Pancreas (tissue), 10 donors: ENCODE measurements around the gene CNIH2. TPM values are rescaled to one million over a fixed set of nuclear protein-coding genes. Genes with fewer than 3 reads are reported as not detected.
"Not testable (repeated sequence)": the region's sequence is repeated elsewhere in the genome, so short reads cannot be mapped to it uniquely, and the experiment has no call there.

Experiments
- ATAC-seq, 4 donors: fragments of 200-7000 bp; cut with Tn5 transposase; one replicate each; pipeline versions ENCODE4 v1.8.0 to v1.9.1; 2020; ENCODE audit warnings: mild to moderate bottlenecking in 4 of 4, moderate library complexity in 4 of 4
- DNase-seq, 6 donors: peaks; one replicate each; pipeline ENCODE4 v3.0.0-alpha.2; 2020
- FAIRE-seq: peaks from 2 replicates; lab custom pipeline; 2012; peaks lifted over from hg19 to GRCh38; lab: Jason Lieb, UNC
- H3K27ac ChIP-seq, 4 donors: fragments of 200-600 bp; sonication (generic); 1 replicate in 3 of 4; 2 replicates in 1 of 4; pipeline versions ENCODE4 v1.5.0 to v1.8.0; 2020
- H3K27me3 ChIP-seq, 4 donors: fragments of 200-600 bp; one replicate each; pipeline ENCODE4 v1.8.0; 2021
- H3K36me3 ChIP-seq, 3 donors: fragments of 200-600 bp; sonication (generic) in 1 of 3; one replicate each; pipeline versions ENCODE4 v1.5.0 to v1.8.0; 2020 to 2021
- H3K4me1 ChIP-seq, 3 donors: fragments of 200-600 bp; one replicate each; pipeline ENCODE4 v1.8.0; 2021
- H3K4me3 ChIP-seq, 4 donors: fragments of 200-600 bp; sonication (generic) in 2 of 4; one replicate each; pipeline versions ENCODE4 v1.5.0 to v1.8.0; 2020 to 2021
- H3K9me3 ChIP-seq, 4 donors: fragments of 200-600 bp; one replicate each; pipeline ENCODE4 v1.8.0; 2021
- WGBS, 2 donors: extraction: QIAGEN DNeasy Blood & Tissue Kit; methylation state at CpG; one replicate each; pipeline ENCODE4 v1.1.7; 2013; 5-methylcytosine and 5-hydroxymethylcytosine counted together
- intact Hi-C, 3 donors: fragments of 100-400 bp; cut with DNase I; formaldehyde crosslinking; loops; one replicate each; pipeline versions ENCODE4 v1.11.1 to v1.14.2; 2022
- polyA plus RNA-seq, 2 donors: library from polyadenylated mRNA; stranded (reverse); fragments of 200-250 nt; gene quantifications; one replicate each; pipeline ENCODE4 v1.2.3, GENCODE V29; 2013
- total RNA-seq, 6 donors: library from RNA; stranded (reverse); fragmentation: NEBNext Ultra II Directional in 4 of 6; extraction: Animal tissue kit (Norgen Biotek cat#: 25700) in 4 of 6; gene quantifications; one replicate each; pipeline versions ENCODE4 v1.2.1 to v1.2.4, GENCODE V29; 2021 to 2023
- TF ChIP-seq, protein P1 (sequence below), 4 donors: fragments of 200-600 bp; sonication (generic) in 3 of 4; IDR thresholded peaks; one replicate each; pipeline versions ENCODE4 v1.5.0 to v1.8.0; 2021; ENCODE audit warnings: antibody characterized with exemption in 4 of 4
- donor health status: healthy with polysubstance abuse.
- donor health status: DM: no; HTN: no; CAD: no; lungs with moderate emphysema.
- donor health status: DM: no; HTN: no; CAD: no.
- donor health status: control.
- donor health status: control.
- donor health status: Bipolar disorder and iron deficiency.
- donor health status: DM: yes; HTN: yes; CAD: no.
- donor health status: DM: no; HTN: no; CAD: no.
- donor health status: DM: no; HTN: no; CAD: no.
- donor health status: DM: yes; HTN: yes; CAD: no.

The CNIH2 gene
- total and polyA plus RNA-seq, 8 donors: 0.83 to 34.3 (median 3.8) TPM

DNA sequence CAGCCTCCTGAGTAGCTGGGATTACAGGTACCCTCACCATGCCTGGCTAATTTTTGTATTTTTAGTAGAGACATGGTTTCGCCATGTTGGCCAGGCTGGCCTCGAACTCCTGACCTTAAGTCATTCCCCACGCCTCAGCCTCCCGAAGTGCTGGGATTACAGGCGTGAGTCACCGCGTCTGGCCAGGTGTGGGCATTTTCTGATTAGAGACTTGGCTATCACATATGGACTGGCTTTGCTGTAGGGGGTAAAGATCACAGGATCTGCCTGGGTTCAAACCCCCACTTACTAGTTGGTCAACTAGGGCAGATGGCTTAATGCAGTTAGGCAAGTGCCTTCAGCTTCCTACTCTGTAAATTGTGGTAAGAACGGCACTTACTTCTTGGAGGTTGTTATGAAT is 32.3 kb downstream of the CNIH2 start:
- ATAC-seq: no peak
- DNase-seq: no peak
- intact Hi-C loops: no loop called here
- no peak for FAIRE-seq
- TF ChIP-seq, protein P1, sequence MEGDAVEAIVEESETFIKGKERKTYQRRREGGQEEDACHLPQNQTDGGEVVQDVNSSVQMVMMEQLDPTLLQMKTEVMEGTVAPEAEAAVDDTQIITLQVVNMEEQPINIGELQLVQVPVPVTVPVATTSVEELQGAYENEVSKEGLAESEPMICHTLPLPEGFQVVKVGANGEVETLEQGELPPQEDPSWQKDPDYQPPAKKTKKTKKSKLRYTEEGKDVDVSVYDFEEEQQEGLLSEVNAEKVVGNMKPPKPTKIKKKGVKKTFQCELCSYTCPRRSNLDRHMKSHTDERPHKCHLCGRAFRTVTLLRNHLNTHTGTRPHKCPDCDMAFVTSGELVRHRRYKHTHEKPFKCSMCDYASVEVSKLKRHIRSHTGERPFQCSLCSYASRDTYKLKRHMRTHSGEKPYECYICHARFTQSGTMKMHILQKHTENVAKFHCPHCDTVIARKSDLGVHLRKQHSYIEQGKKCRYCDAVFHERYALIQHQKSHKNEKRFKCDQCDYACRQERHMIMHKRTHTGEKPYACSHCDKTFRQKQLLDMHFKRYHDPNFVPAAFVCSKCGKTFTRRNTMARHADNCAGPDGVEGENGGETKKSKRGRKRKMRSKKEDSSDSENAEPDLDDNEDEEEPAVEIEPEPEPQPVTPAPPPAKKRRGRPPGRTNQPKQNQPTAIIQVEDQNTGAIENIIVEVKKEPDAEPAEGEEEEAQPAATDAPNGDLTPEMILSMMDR (IDR thresholded peaks at IDR 0.05): no peak
- H3K9me3 ChIP-seq: no peaks in the 10 kb centered on the region
- no peak overlapping the region for H3K4me3 ChIP-seq
- no peak overlapping the region for H3K27ac ChIP-seq
- 54 to 66% methylated on average over 8 of the region's 8 CpGs for WGBS, 2 donors
- H3K4me1 ChIP-seq: no peaks in the 10 kb centered on the region
- no peaks in the 10 kb centered on the region for H3K36me3 ChIP-seq
- no peaks in the 10 kb centered on the region for H3K27me3 ChIP-seq

GRCh38 chr11:66310803-66311440 is 32.9 kb downstream of the CNIH2 start:
- H3K27ac ChIP-seq, FAIRE-seq, DNase-seq, H3K9me3 ChIP-seq, H3K27me3 ChIP-seq, H3K4me3 ChIP-seq, H3K4me1 ChIP-seq, ATAC-seq, intact Hi-C loops, H3K36me3 ChIP-seq: not testable (repeated sequence)
- WGBS, 2 donors: 82 to 85% methylated on average over 18 of the region's 18 CpGs

GRCh38 chr11:66311470-66311964 is 33.5 kb downstream of the CNIH2 start:
- Histone ChIP-seq H3K36me3 (no peaks in the 10 kb centered on the region), H3K4me3 (peak overlapping the region in 3 of 4 donors; percentile 29 to 55 (median 41)), H3K4me1 (no peaks in the 10 kb centered on the region), H3K9me3 (no peaks in the 10 kb centered on the region), H3K27ac (peak overlapping the region; percentile 71 to 87 (median 80)), H3K27me3 (no peaks in the 10 kb centered on the region)
- WGBS, 2 donors: 28 to 32% methylated on average over 26 of the region's 26 CpGs
- DNase-seq (no peak), FAIRE-seq (no peak), ATAC-seq (no peak)
- TF ChIP-seq, protein P1 (IDR thresholded peaks at IDR 0.05): peak in 2 of 4 donors; percentile 69 to 80
- intact Hi-C loops: no loop called here

- no peaks in the 10 kb centered on the region for H3K4me1 ChIP-seq
- FAIRE-seq: no peak
- no peaks in the 10 kb centered on the region for H3K9me3 ChIP-seq
- H3K27ac ChIP-seq: peak overlapping the region; percentile 71 to 87 (median 80)
- H3K4me3 ChIP-seq: peak overlapping the region; percentile 29 to 55 (median 36)
- TF ChIP-seq, protein P1 (IDR thresholded peaks at IDR 0.05): peak; percentile 4 to 79 (median 26)
- ATAC-seq: peak; percentile 79 to 89 (median 84)
- WGBS, 2 donors: 0% methylated on average over 43 to 44 of the region's 44 CpGs
- DNase-seq: peak; percentile 84 to 95 (median 92)
- no peaks in the 10 kb centered on the region for H3K27me3 ChIP-seq
- no peaks in the 10 kb centered on the region for H3K36me3 ChIP-seq
- intact Hi-C loops: no loop called here
Observed at GRCh38 chr11:66311965-66312548, 34.1 kb downstream of the CNIH2 start.

GRCh38 chr11:66312549-66313320 is 34.8 kb downstream of the CNIH2 start:
- 4 to 5% methylated on average over 51 to 52 of the region's 52 CpGs for WGBS, 2 donors
- no peaks in the 10 kb centered on the region for H3K27me3 ChIP-seq
- TF ChIP-seq, protein P1 (IDR thresholded peaks at IDR 0.05): no peak
- FAIRE-seq (no peak), ATAC-seq (peak; percentile 78 to 89 (median 84)), DNase-seq (peak; percentile 97 to 99 (median 99))
- no peaks in the 10 kb centered on the region for H3K4me1 ChIP-seq
- peak overlapping the region; percentile 71 to 87 (median 80) for H3K27ac ChIP-seq
- peak overlapping the region; percentile 29 to 55 (median 36) for H3K4me3 ChIP-seq
- H3K9me3 ChIP-seq: no peaks in the 10 kb centered on the region
- H3K36me3 ChIP-seq: no peaks in the 10 kb centered on the region
- intact Hi-C loops: no loop called here
